HepG2 (cell line): Measurements from ENCODE around the gene CDV3. TPM values are rescaled to one million over a fixed set of nuclear protein-coding genes. Genes with fewer than 3 reads are reported as not detected.

ENCODE experiments used
- ATAC-seq: fragments of 200-7000 bp; cut with Tn5 transposase; 3 replicates; pipeline ENCODE4 v1.9.1; 2020; ENCODE audit warnings: mild to moderate bottlenecking, moderate library complexity
- BruUV-seq: library from RNA; stranded (reverse); fragments of 400-500 nt; replicated peaks from 2 replicates; lab custom pipeline; 2021; lab: Mats Ljungman, UMichigan
- CTCF ChIA-PET: fragments of 300-600 bp; formaldehyde crosslinking; extraction: SDS; loops from one replicate; lab custom pipeline; 2021; ENCODE audit warnings: low total read pairs, inconsistent platforms, low intra/inter-chr PET ratio; lab: Yijun Ruan, JAX
- POLR2A ChIA-PET: fragments of 350-600 bp; sonication (Branson Sonifier 250); formaldehyde crosslinking; loops from one replicate; lab custom pipeline; 2020; ENCODE audit warnings: antibody characterized with exemption, inconsistent platforms; lab: Yijun Ruan, JAX
- DNase-seq: peaks from one replicate; pipeline ENCODE4 v3.0.0-alpha.2; 2015; ENCODE audit warnings: low spot score
- FAIRE-seq: peaks from 3 replicates; lab custom pipeline; 2011; peaks lifted over from hg19 to GRCh38; lab: Jason Lieb, UNC
- H2AFZ ChIP-seq: one replicate; pipeline ENCODE4 v1.6.1; 2011; ENCODE audit warnings: low read length, inconsistent platforms
- H3K27ac ChIP-seq: fragments of 300-600 bp; 3 replicates; pipeline ENCODE4 v1.8.0; 2011; ENCODE audit warnings: mixed run types, mild to moderate bottlenecking, mixed read lengths, low read length, inconsistent platforms; ENCODE audit not compliant: insufficient read depth; ENCODE audit errors: extremely low read length
- H3K27me3 ChIP-seq, 2 experiments: fragments of 200-600 bp in 1 of 2; 2 replicates in 1 of 2; 3 replicates in 1 of 2; pipeline versions ENCODE4 v1.6.0 to v1.8.0; 2011; ENCODE audit warnings: low read length in 2 of 2, mild to moderate bottlenecking in 2 of 2, moderate library complexity in 2 of 2, inconsistent platforms in 1 of 2; ENCODE audit not compliant: insufficient read depth in 2 of 2, control insufficient read depth in 1 of 2
- H3K36me3 ChIP-seq, 2 experiments: fragments of 200-600 bp in 1 of 2; replicated peaks in 1 of 2; 2 replicates in 1 of 2; 3 replicates in 1 of 2; pipeline versions ENCODE4 v1.5.1 to v1.8.0; 2011; ENCODE audit warnings: low read length in 2 of 2, inconsistent platforms in 1 of 2; ENCODE audit not compliant: insufficient read depth in 2 of 2, control insufficient read depth in 1 of 2
- H3K4me1 ChIP-seq: 2 replicates; pipeline ENCODE4 v1.5.1; 2012; ENCODE audit warnings: low read length, inconsistent platforms; ENCODE audit not compliant: insufficient read depth
- H3K4me2 ChIP-seq: 2 replicates; pipeline ENCODE4 v1.6.0; 2011; ENCODE audit warnings: low read depth, low read length, inconsistent platforms
- H3K4me3 ChIP-seq, 3 experiments: fragments of 200-600 bp in 1 of 3; sonication (generic), shearing (Covaris generic) in 1 of 3; replicated peaks in 1 of 3; 2 replicates each; pipeline ENCODE4 v1.5.1; 2011 to 2016; ENCODE audit warnings: low read length in 3 of 3, inconsistent platforms in 2 of 3, low read depth in 2 of 3, mild to moderate bottlenecking in 2 of 3, control low read depth in 1 of 3, mixed read lengths in 1 of 3; ENCODE audit not compliant: insufficient read depth in 1 of 3
- H3K79me2 ChIP-seq: one replicate; pipeline ENCODE4 v1.6.1; 2011; ENCODE audit warnings: low read length, inconsistent platforms; ENCODE audit not compliant: insufficient read depth
- H3K9ac ChIP-seq: 2 replicates; pipeline ENCODE4 v1.6.0; 2011; ENCODE audit warnings: mild to moderate bottlenecking, low read depth, low read length, inconsistent platforms; ENCODE audit not compliant: insufficient read depth
- H3K9me3 ChIP-seq: 2 replicates; pipeline ENCODE4 v1.5.1; 2012; ENCODE audit warnings: mild to moderate bottlenecking, low read length
- H4K20me1 ChIP-seq: 2 replicates; pipeline ENCODE4 v1.6.0; 2011; ENCODE audit warnings: inconsistent platforms, mild to moderate bottlenecking, low read length, moderate library complexity; ENCODE audit not compliant: insufficient read depth
- CENPT ChIP-seq: sonication (generic); formaldehyde crosslinking; IDR thresholded peaks from 2 replicates; pipeline ENCODE4 v1.8.0; 2022; ENCODE audit warnings: low read depth, mild to moderate bottlenecking, moderate library complexity, missing genetic modification reagents
- FOXA1 ChIP-seq, 2 experiments: fragments of 450-650 bp in 1 of 2; sonication (generic) in 1 of 2; formaldehyde crosslinking in 1 of 2; IDR thresholded peaks; 2 replicates each; pipeline versions ENCODE4 v1.4.0 to v1.6.1; 2016 to 2020; ENCODE audit warnings: missing genetic modification reagents in 1 of 2
- FOXJ3 ChIP-seq: sonication (generic); formaldehyde crosslinking; IDR thresholded peaks from 2 replicates; pipeline ENCODE4 v1.4.0; 2020; ENCODE audit warnings: missing genetic modification reagents, mild to moderate bottlenecking, borderline replicate concordance
- GATAD1 ChIP-seq: IDR thresholded peaks from 2 replicates; pipeline ENCODE4 v1.6.1; 2016; ENCODE audit warnings: missing genetic modification reagents, missing compliant biosample characterization
- HNF1A ChIP-seq, 2 experiments: sonication (generic) in 1 of 2; formaldehyde crosslinking in 1 of 2; IDR thresholded peaks; 2 replicates each; pipeline versions ENCODE4 v1.4.0 to v1.6.1; 2016 to 2020; ENCODE audit warnings: borderline replicate concordance in 1 of 2, low read depth in 1 of 2, mild to moderate bottlenecking in 1 of 2, missing genetic modification reagents in 1 of 2
- HNF4A ChIP-seq: sonication (generic); formaldehyde crosslinking; IDR thresholded peaks from 2 replicates; pipeline ENCODE4 v1.4.0; 2020; ENCODE audit warnings: missing genetic modification reagents
- KDM1A ChIP-seq: IDR thresholded peaks from 2 replicates; pipeline ENCODE4 v1.6.1; 2016; ENCODE audit warnings: missing compliant biosample characterization
- LCORL ChIP-seq, 2 experiments: fragments of 450-650 bp in 1 of 2; sonication (generic) in 1 of 2; formaldehyde crosslinking in 1 of 2; IDR thresholded peaks; 2 replicates each; pipeline versions ENCODE4 v1.5.0 to v1.6.1; 2017 to 2020; ENCODE audit warnings: antibody characterized with exemption in 1 of 2, missing genetic modification reagents in 1 of 2
- MTF1 ChIP-seq: sonication (generic); formaldehyde crosslinking; IDR thresholded peaks from 2 replicates; pipeline ENCODE4 v1.5.0; 2020; ENCODE audit warnings: missing genetic modification reagents
- MYC ChIP-seq: sonication (generic); formaldehyde crosslinking; IDR thresholded peaks from 2 replicates; pipeline ENCODE4 v1.9.0; 2021; ENCODE audit warnings: missing genetic modification reagents, borderline replicate concordance
- NR2F6 ChIP-seq, 2 experiments: IDR thresholded peaks; 2 replicates each; pipeline ENCODE4 v1.6.1; 2016; ENCODE audit warnings: antibody characterized with exemption in 1 of 2, mild to moderate bottlenecking in 1 of 2
- RCOR2 ChIP-seq: IDR thresholded peaks from 2 replicates; pipeline ENCODE4 v1.6.1; 2016; ENCODE audit warnings: missing biosample characterization, missing genetic modification reagents
- RFX1 ChIP-seq: fragments of 450-650 bp; IDR thresholded peaks from 2 replicates; pipeline ENCODE4 v1.6.1; 2017
- SCMH1 ChIP-seq: sonication (generic); formaldehyde crosslinking; IDR thresholded peaks from 2 replicates; pipeline ENCODE4 v1.9.0; 2021; ENCODE audit warnings: missing genetic modification reagents, mild to moderate bottlenecking, borderline replicate concordance
- SMAD1 ChIP-seq: sonication (generic); formaldehyde crosslinking; IDR thresholded peaks from 2 replicates; pipeline ENCODE4 v1.4.0; 2020; ENCODE audit warnings: missing genetic modification reagents, low read depth, mild to moderate bottlenecking, borderline replicate concordance
- TEAD3 ChIP-seq: optimal IDR thresholded peaks from 2 replicates; pipeline ENCODE3; 2016; ENCODE audit warnings: borderline replicate concordance
- TP53 ChIP-seq: sonication (generic); formaldehyde crosslinking; conservative IDR thresholded peaks from 2 replicates; pipeline ENCODE4 v1.4.0; 2020; ENCODE audit warnings: missing genetic modification reagents
- ZMYM4 ChIP-seq: sonication (generic); formaldehyde crosslinking; IDR thresholded peaks from 2 replicates; pipeline ENCODE4 v1.8.1; 2023; ENCODE audit warnings: mild to moderate bottlenecking, missing genetic modification reagents
- ZNF770 ChIP-seq: sonication (generic); formaldehyde crosslinking; IDR thresholded peaks from 2 replicates; pipeline ENCODE4 v1.5.0; 2020; ENCODE audit warnings: mild to moderate bottlenecking, missing genetic modification reagents
- ZNF780A ChIP-seq: sonication (generic); formaldehyde crosslinking; IDR thresholded peaks from 2 replicates; pipeline ENCODE4 v1.8.0; 2022; ENCODE audit warnings: mild to moderate bottlenecking, missing genetic modification reagents, moderate library complexity
- WGBS: methylation state at CpG from one replicate; pipeline ENCODE4 v1.1.6; 2017; ENCODE audit warnings: low lambda C conversion rate; 5-methylcytosine and 5-hydroxymethylcytosine counted together
- in situ Hi-C: cut with HindIII; loops from 2 replicates; pipeline ENCODE4 v1.10.0; 2017; ENCODE audit warnings: low pct_unique_long_range_greater_than_20kb; ENCODE audit not compliant: extremely low pct_ligation_motif_present
- intact Hi-C: fragments of 100-400 bp; cut with micrococcal nuclease; formaldehyde crosslinking; loops from one replicate; pipeline ENCODE4 v1.10.0; 2022; ENCODE audit not compliant: unreplicated experiment
- polyA plus RNA-seq, 8 experiments: library from polyadenylated mRNA; depleted of rRNA in 3 of 8; stranded (reverse) in 7 of 8; unstranded in 1 of 8; fragments of >200 nt; fragmentation: Illumina TruSeq in 4 of 8; extraction: Trizol in 4 of 8; gene quantifications; 2 replicates each; pipeline versions ENCODE4 v1.2.1 to v1.2.3, GENCODE V29; 2011 to 2016; ENCODE audit warnings: low read depth in 4 of 8, missing spikeins in 1 of 8, mixed read lengths in 1 of 8; ENCODE audit not compliant: insufficient read depth in 1 of 8
- total RNA-seq, 5 experiments: library from RNA; depleted of rRNA; stranded (reverse); fragments of >200 nt; fragmentation: Illumina TruSeq; extraction: Trizol; gene quantifications; 2 replicates each; pipeline ENCODE4 v1.2.3, GENCODE V29; 2016; ENCODE audit warnings: low read depth in 1 of 5

The CDV3 gene
- total and polyA plus RNA-seq, 2 of the 13 experiments (the other 11 are each of a cell fraction or from before 2014, with no cell fraction given): 46.6 to 145 TPM

DNA sequence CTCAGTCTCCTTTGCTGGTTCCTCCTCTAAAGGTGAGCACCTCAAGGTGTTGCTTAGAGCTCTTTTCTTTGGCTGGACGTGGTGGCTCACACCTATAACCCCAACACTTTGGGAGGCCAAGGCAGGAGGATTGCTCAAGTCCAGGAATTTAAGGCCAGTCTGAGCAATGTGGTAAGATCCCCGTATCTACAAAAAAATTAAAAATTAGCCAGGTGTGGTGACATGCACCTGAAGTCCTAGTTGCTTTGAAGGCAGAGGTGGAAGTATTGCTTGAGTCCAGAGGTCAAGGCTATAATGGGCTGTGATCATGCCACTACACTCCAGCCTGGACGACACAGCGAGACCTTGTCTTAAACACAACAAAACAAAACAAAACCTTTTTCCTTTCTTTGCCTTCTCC lies 60.0 kb downstream of the CDV3 start:
- Histone ChIP-seq H3K9ac (no peak overlapping the region), H3K36me3 (peaks cover 17 to 49% of the 10 kb centered on the region in 2 experiments), H2AFZ (no peak overlapping the region), H3K79me2 (no peaks in the 10 kb centered on the region), H3K27me3 (no peaks in the 10 kb centered on the region), H3K4me2 (0 out of 2 replicates have a peak overlapping the region, but pooled peaks have one; percentile 4), H3K27ac (peak overlapping the region; percentile 67), H3K4me1 (peaks cover 19% of the 10 kb centered on the region), H3K9me3 (no peaks in the 10 kb centered on the region), H4K20me1 (no peaks in the 10 kb centered on the region), H3K4me3 (no peak overlapping the region)
- peak; percentile 34 for DNase-seq
- FAIRE-seq: peak; percentile 89
- peak; percentile 78 for ATAC-seq
- 55% methylated on average over 4 of the region's 4 CpGs for WGBS
- CTCF ChIA-PET: no interaction called here
- POLR2A ChIA-PET: no interaction called here
- BruUV-seq: no TSS peak
- in situ Hi-C loops (no loop called here), intact Hi-C loops (no loop called here)
- 0 out of 2 replicates have a peak, but pooled peaks have one; percentile 23 for TF ChIP-seq ZMYM4 (CRISPR knock-in tag)
- TF ChIP-seq FOXA1 (IDR thresholded peaks at IDR 0.05): no peak
- TF ChIP-seq FOXA1 (CRISPR knock-in tag; IDR thresholded peaks at IDR 0.05): no peak
- TF ChIP-seq HNF1A (IDR thresholded peaks at IDR 0.05; ENCODE audit: low read depth): peak; percentile 74
- peak; percentile 56; the same call in 1 of the 2 replicates for TF ChIP-seq HNF1A (CRISPR knock-in tag; IDR thresholded peaks at IDR 0.05; ENCODE audit: borderline replicate concordance)
- TF ChIP-seq RCOR2 (CRISPR knock-in tag): 0 out of 2 replicates have a peak, but pooled peaks have one; percentile 55
- no peak for TF ChIP-seq SMAD1 (CRISPR knock-in tag)
- peak; percentile 98 for TF ChIP-seq ZNF770
- no peak for TF ChIP-seq MTF1 (CRISPR knock-in tag)
- peak; percentile 56 for TF ChIP-seq TEAD3 (CRISPR knock-in tag)
- TF ChIP-seq CENPT (CRISPR knock-in tag): no peak
- TF ChIP-seq RFX1: no peak
- TF ChIP-seq LCORL (IDR thresholded peaks at IDR 0.05): no peak
- no peak for TF ChIP-seq LCORL (CRISPR knock-in tag; IDR thresholded peaks at IDR 0.05)
- TF ChIP-seq KDM1A (CRISPR knock-in tag): peak; percentile 62; the same call in 1 of the 2 replicates
- peak; percentile 81 for TF ChIP-seq HNF4A (CRISPR knock-in tag)
- TF ChIP-seq FOXJ3 (CRISPR knock-in tag): peak; percentile 20; the same call in 1 of the 2 replicates
- no peak for TF ChIP-seq GATAD1 (CRISPR knock-in tag)
- TF ChIP-seq ZNF780A (CRISPR knock-in tag): no peak
- no peak for TF ChIP-seq NR2F6 (IDR thresholded peaks at IDR 0.05)
- TF ChIP-seq NR2F6 (CRISPR knock-in tag; IDR thresholded peaks at IDR 0.05): peak; percentile 37; the same call in 1 of the 2 replicates
- no peak for TF ChIP-seq MYC (CRISPR knock-in tag)
- no peak for TF ChIP-seq SCMH1 (CRISPR knock-in tag)
- no peak for TF ChIP-seq TP53 (CRISPR knock-in tag)
